GM12878 (cell line): Measurements from ENCODE around the gene UGT1A7. TPM values are rescaled to one million over a fixed set of nuclear protein-coding genes. Genes with fewer than 3 reads are reported as not detected.

ENCODE experiments used
- ATAC-seq: fragments of 200-7000 bp; cut with Tn5 transposase; 3 replicates; pipeline ENCODE4 v1.9.1; 2020; ENCODE audit warnings: mild to moderate bottlenecking, moderate library complexity
- BruUV-seq: library from RNA; stranded (reverse); fragments of 400-500 nt; replicated peaks from 2 replicates; lab custom pipeline; 2021; lab: Mats Ljungman, UMichigan
- CTCF ChIA-PET: fragments of 300-600 bp; sonication (Branson Sonifier 250); formaldehyde crosslinking; extraction: SDS; loops from one replicate; lab custom pipeline; 2021; ENCODE audit warnings: inconsistent platforms; lab: Yijun Ruan, JAX
- POLR2A ChIA-PET: fragments of 350-600 bp; formaldehyde crosslinking; extraction: SDS; loops from one replicate; lab custom pipeline; 2021; ENCODE audit warnings: inconsistent platforms; lab: Charles Lee
- RAD21 ChIA-PET: fragments of 300-600 bp; sonication (Branson Sonifier 250); formaldehyde crosslinking; loops from one replicate; lab custom pipeline; 2023; ENCODE audit warnings: antibody characterized with exemption; ENCODE audit not compliant: unreplicated experiment; lab: Charles Lee
- SMC1A ChIA-PET: fragments of 300-600 bp; sonication (Branson Sonifier 250); formaldehyde crosslinking; loops from one replicate; lab custom pipeline; 2023; ENCODE audit not compliant: unreplicated experiment, uncharacterized antibody; lab: Charles Lee
- DNase-seq: peaks from one replicate; pipeline ENCODE4 v3.0.0-alpha.2; 2011; ENCODE audit warnings: low read depth, low spot score
- FAIRE-seq: peaks from 3 replicates; lab custom pipeline; 2011; peaks lifted over from hg19 to GRCh38; lab: Jason Lieb, UNC
- H2AFZ ChIP-seq: 2 replicates; pipeline ENCODE4 v1.6.0; 2011; ENCODE audit warnings: low read depth, low read length, control low read depth; ENCODE audit not compliant: control insufficient read depth
- H3K27ac ChIP-seq: 2 replicates; pipeline ENCODE4 v1.5.1; 2011; ENCODE audit warnings: control low read depth; ENCODE audit not compliant: control insufficient read depth, insufficient read depth
- H3K27me3 ChIP-seq, 2 experiments: replicated peaks in 1 of 2; 2 replicates each; pipeline versions ENCODE4 v1.6.0 to v1.6.1; 2011; ENCODE audit warnings: low read length in 1 of 2; ENCODE audit not compliant: control insufficient read depth in 2 of 2, insufficient read depth in 2 of 2
- H3K36me3 ChIP-seq, 2 experiments: 2 replicates each; pipeline ENCODE4 v1.5.1; 2011; ENCODE audit warnings: low read length in 1 of 2; ENCODE audit not compliant: control insufficient read depth in 2 of 2, insufficient read depth in 2 of 2
- H3K4me1 ChIP-seq: 2 replicates; pipeline ENCODE4 v1.6.1; 2011; ENCODE audit warnings: mild to moderate bottlenecking, low read length, moderate library complexity, mixed read lengths; ENCODE audit not compliant: control insufficient read depth, insufficient read depth
- H3K4me2 ChIP-seq: 2 replicates; pipeline ENCODE4 v1.6.0; 2011; ENCODE audit warnings: control low read depth; ENCODE audit not compliant: control insufficient read depth, insufficient read depth
- H3K4me3 ChIP-seq: fragments of 200-600 bp; sonication (generic); 2 replicates; pipeline ENCODE4 v1.5.1; 2016
- H3K79me2 ChIP-seq: 2 replicates; pipeline ENCODE4 v1.6.0; 2011; ENCODE audit warnings: low read length; ENCODE audit not compliant: control insufficient read depth, insufficient read depth
- H3K9ac ChIP-seq: 2 replicates; pipeline ENCODE4 v1.8.0; 2011; ENCODE audit warnings: low read length, control low read depth, mixed read lengths; ENCODE audit not compliant: control insufficient read depth, insufficient read depth
- H3K9me3 ChIP-seq: replicated peaks from 3 replicates; pipeline ENCODE4 v1.5.1; 2011; ENCODE audit warnings: mild to moderate bottlenecking, low read length; ENCODE audit not compliant: control insufficient read depth, insufficient read depth
- H4K20me1 ChIP-seq: 2 replicates; pipeline ENCODE4 v1.6.0; 2011; ENCODE audit not compliant: control insufficient read depth, insufficient read depth
- BACH1 ChIP-seq: fragments of 450-650 bp; IDR thresholded peaks from 2 replicates; pipeline ENCODE4 v1.6.1; 2017; ENCODE audit warnings: mild to moderate bottlenecking, borderline replicate concordance
- BCL3 ChIP-seq: IDR thresholded peaks from 2 replicates; pipeline ENCODE4 v1.6.1; 2011; ENCODE audit warnings: borderline replicate concordance, low read depth, mild to moderate bottlenecking, moderate library complexity, low read length; ENCODE audit not compliant: insufficient read depth, poor library complexity, severe bottlenecking
- E2F8 ChIP-seq: fragments of 450-650 bp; IDR thresholded peaks from 2 replicates; pipeline ENCODE4 v1.6.1; 2018; ENCODE audit warnings: mild to moderate bottlenecking, low read depth, moderate library complexity; ENCODE audit not compliant: partially characterized antibody
- ESRRA ChIP-seq: IDR thresholded peaks from 2 replicates; pipeline ENCODE4 v1.6.1; 2012; ENCODE audit warnings: mild to moderate bottlenecking, low read length, improper control_type of control experiment
- HDAC6 ChIP-seq: fragments of 200-600 bp; sonication (generic); IDR thresholded peaks from one replicate; pipeline ENCODE4 v1.8.0; 2017; ENCODE audit warnings: antibody characterized with exemption; ENCODE audit not compliant: unreplicated experiment
- IRF5 ChIP-seq: fragments of 450-650 bp; IDR thresholded peaks from 2 replicates; pipeline ENCODE4 v1.6.1; 2017; ENCODE audit warnings: borderline replicate concordance
- JUND ChIP-seq: IDR thresholded peaks from 2 replicates; pipeline ENCODE4 v1.6.1; 2012; ENCODE audit warnings: low read depth, mild to moderate bottlenecking, low read length, improper control_type of control experiment, moderate library complexity
- SRF ChIP-seq, 2 experiments: IDR thresholded peaks; 2 replicates each; pipeline ENCODE4 v1.6.1; 2011; ENCODE audit warnings: low read depth in 2 of 2, low read length in 2 of 2, mild to moderate bottlenecking in 1 of 2, moderate library complexity in 1 of 2
- TCF7 ChIP-seq: IDR thresholded peaks from 2 replicates; pipeline ENCODE4 v1.6.1; 2014; ENCODE audit warnings: antibody characterized with exemption, borderline replicate concordance
- YBX1 ChIP-seq: fragments of 450-650 bp; IDR thresholded peaks from 2 replicates; pipeline ENCODE4 v1.6.1; 2016; ENCODE audit warnings: antibody characterized with exemption
- ZBTB33 ChIP-seq: fragments of 450-650 bp; IDR thresholded peaks from 2 replicates; pipeline ENCODE4 v1.6.1; 2017; ENCODE audit warnings: mild to moderate bottlenecking
- ZBTB4 ChIP-seq: fragments of 450-650 bp; formaldehyde crosslinking; IDR thresholded peaks from 2 replicates; pipeline ENCODE4 v1.4.0; 2022; ENCODE audit warnings: mild to moderate bottlenecking, moderate library complexity
- WGBS: methylation state at CpG from one replicate; pipeline ENCODE4 v1.1.6; 2016; ENCODE audit warnings: low lambda C conversion rate; ENCODE audit not compliant: insufficient replicate concordance, insufficient coverage; ENCODE audit errors: missing lambda C conversion rate; 5-methylcytosine and 5-hydroxymethylcytosine counted together
- in situ Hi-C: fragments of 300-500 bp; cut with MboI; formaldehyde crosslinking; loops from 9 replicates; pipeline ENCODE4 v1.14.3; 2018; ENCODE audit warnings: mixed read lengths
- intact Hi-C: fragments of 100-400 bp; cut with micrococcal nuclease; formaldehyde crosslinking; loops from one replicate; pipeline ENCODE4 v1.14.2; 2022; ENCODE audit not compliant: unreplicated experiment
- polyA plus RNA-seq, 11 experiments: library from polyadenylated mRNA; depleted of rRNA in 4 of 11; unstranded in 6 of 11; stranded (reverse) in 5 of 11; fragments of >200 nt; fragmentation: Nextera tagmentation in 4 of 11; fragmentation: Illumina TruSeq in 1 of 11; extraction: Ambion mirVana in 4 of 11; extraction: Trizol in 1 of 11; gene quantifications; 1 replicate in 1 of 11; 2 replicates in 10 of 11; pipeline versions ENCODE4 v1.2.1 to v1.2.3, GENCODE V29; 2011 to 2016; ENCODE audit warnings: inconsistent platforms in 2 of 11, missing spikeins in 2 of 11, low read depth in 1 of 11
- total RNA-seq, 4 experiments: library from RNA; depleted of rRNA in 3 of 4; stranded (reverse); fragments of >200 nt in 3 of 4; fragmentation: Illumina TruSeq in 1 of 4; extraction: Trizol in 1 of 4; gene quantifications; 2 replicates each; pipeline versions ENCODE4 v1.2.1 to v1.2.3, GENCODE V29; 2013 to 2021

The UGT1A7 gene
- total and polyA plus RNA-seq, 10 of the 15 experiments (the other 5 are each of a cell fraction or from before 2014, with no cell fraction given), result not detected

- TF ChIP-seq BCL3, result no peak
- TF ChIP-seq, all 136 proteins: peak for 0
Observed at GRCh38 chr2:233692648-233693047, 10.9 kb downstream of the UGT1A7 start, which contains the start of gene UGT1A6 (continued).

- ChIA-PET CTCF (no interaction called here), POLR2A (no interaction called here), RAD21 (no interaction called here), SMC1A (no interaction called here)
- no peak overlapping the region for H3K4me2 ChIP-seq
- H2AFZ ChIP-seq, result no peak overlapping the region
- no peaks in the 10 kb centered on the region for H3K9me3 ChIP-seq
- no peak overlapping the region for H3K9ac ChIP-seq
- no peaks in the 10 kb centered on the region for H3K36me3 ChIP-seq
- no peak overlapping the region for H3K4me3 ChIP-seq
- 0 out of 4 replicates have a peak, but pooled peaks cover 0 to 3% of the 10 kb centered on the region in 2 experiments for H3K27me3 ChIP-seq
- intact Hi-C loops (no loop called here), in situ Hi-C loops (no loop called here)
- no peaks in the 10 kb centered on the region for H3K79me2 ChIP-seq
- H4K20me1 ChIP-seq, result no peaks in the 10 kb centered on the region
- H3K4me1 ChIP-seq, result no peaks in the 10 kb centered on the region
- no TSS peak for BruUV-seq
- no peak for DNase-seq
- 59% methylated on average over 6 of the region's 6 CpGs for WGBS
- no peak overlapping the region for H3K27ac ChIP-seq
- no peak for ATAC-seq
- FAIRE-seq, result no peak
- no peak for TF ChIP-seq ZBTB33
- TF ChIP-seq BACH1, result no peak
- TF ChIP-seq YBX1, result no peak
- no peak for TF ChIP-seq E2F8
- TF ChIP-seq TCF7, result no peak
- TF ChIP-seq SRF (IDR thresholded peaks at IDR 0.05; ENCODE audit: low read depth in 2 of 2, low read length in 2 of 2), result no peak
- no peak for TF ChIP-seq IRF5
- TF ChIP-seq HDAC6, result no peak
- TF ChIP-seq ZBTB4, result no peak
- no peak for TF ChIP-seq JUND
- no peak for TF ChIP-seq ESRRA
Observed at GRCh38 chr2:233693963-233694362, 12.3 kb downstream of the UGT1A7 start.
